ENCODE results near the gene MXI1.
"Not testable (repeated sequence)": the region's sequence is repeated elsewhere in the genome, so short reads cannot be mapped to it uniquely, and the experiment has no call there.

The MXI1 gene

DNA sequence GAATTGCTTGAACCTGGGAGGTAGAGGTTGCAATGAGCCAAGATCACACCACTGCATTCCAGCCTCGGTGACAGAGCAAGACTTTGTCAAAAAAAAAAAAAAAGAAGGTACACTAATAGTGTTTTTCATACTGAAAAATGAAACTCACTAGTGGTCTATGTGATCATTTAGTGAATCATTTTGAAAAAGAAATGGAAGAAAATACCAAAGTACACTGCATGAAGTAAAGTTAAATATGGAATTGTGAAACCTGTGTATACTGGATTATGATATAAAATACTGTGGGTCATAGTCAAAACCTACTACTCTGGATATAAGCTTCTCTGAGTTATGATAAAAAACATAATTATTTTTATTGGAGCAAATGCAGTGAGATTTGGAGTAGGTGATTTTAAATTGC is 42.1 kb downstream of the MXI1 start:
- H3K36me3 ChIP-seq (ENCODE audit: control insufficient read depth in 1 of 2, insufficient read depth in 2 of 2, low read length in 2 of 2); H3K9me3 ChIP-seq (ENCODE audit: control insufficient read depth in 1 of 2, low read length in 2 of 2); H3K27ac ChIP-seq (ENCODE audit: low read length); H3K4me1 ChIP-seq (ENCODE audit: control insufficient read depth in 1 of 2, insufficient read depth in 2 of 2, low read length in 2 of 2); H3K4me3 ChIP-seq (ENCODE audit: low read depth in 1 of 2, low read length in 2 of 2); H3K27me3 ChIP-seq (ENCODE audit: low read depth, low read length): not testable (repeated sequence)

DNA sequence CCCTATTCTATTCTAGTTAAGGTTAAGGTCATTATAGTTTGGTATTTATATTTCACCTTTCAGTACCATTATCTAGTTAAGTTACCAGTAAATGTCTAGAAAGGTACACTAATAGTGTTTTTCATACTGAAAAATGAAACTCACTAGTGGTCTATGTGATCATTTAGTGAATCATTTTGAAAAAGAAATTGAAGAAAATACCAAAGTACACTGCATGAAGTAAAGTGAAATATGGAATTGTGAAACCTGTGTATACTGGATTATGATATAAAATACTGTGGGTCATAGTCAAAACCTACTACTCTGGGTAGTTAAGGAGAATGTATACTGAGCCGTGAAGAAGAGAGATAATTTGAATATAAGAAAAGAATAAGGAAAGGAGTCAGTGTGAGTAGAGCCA is 44.0 kb downstream of the MXI1 start:
- H3K9me3 ChIP-seq (ENCODE audit: control insufficient read depth in 1 of 2, low read length in 2 of 2); H3K4me1 ChIP-seq (ENCODE audit: control insufficient read depth in 1 of 2, insufficient read depth in 2 of 2, low read length in 2 of 2); H3K27ac ChIP-seq (ENCODE audit: low read length); H3K36me3 ChIP-seq (ENCODE audit: control insufficient read depth in 1 of 2, insufficient read depth in 2 of 2, low read length in 2 of 2); H3K27me3 ChIP-seq (ENCODE audit: low read depth, low read length); H3K4me3 ChIP-seq (ENCODE audit: low read depth in 1 of 2, low read length in 2 of 2): not testable (repeated sequence)

DNA sequence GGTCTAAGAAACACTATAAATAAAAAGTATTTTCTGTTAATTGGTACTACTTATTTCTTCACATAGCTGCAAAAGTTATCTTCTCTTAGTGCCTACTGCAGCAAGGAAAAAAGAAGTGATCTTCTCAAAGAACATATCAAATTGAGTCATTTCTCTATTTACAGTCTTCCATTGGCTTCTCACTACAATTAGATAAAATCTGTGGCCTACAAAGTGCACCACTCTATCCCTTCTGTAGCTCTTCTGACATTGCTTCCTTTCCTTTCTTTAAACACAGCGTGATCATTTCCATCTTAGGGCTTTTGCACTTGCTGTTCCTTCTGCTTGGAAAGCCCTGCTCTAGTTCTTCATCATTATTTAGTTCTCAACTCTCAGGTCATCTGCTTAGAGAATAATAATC is 44.7 kb downstream of the MXI1 start:
- no peaks in the 10 kb centered on the region for H3K36me3 ChIP-seq (ENCODE audit: control insufficient read depth in 1 of 2, insufficient read depth in 2 of 2, low read length in 2 of 2)
- no peaks in the 10 kb centered on the region for H3K9me3 ChIP-seq (ENCODE audit: control insufficient read depth in 1 of 2, low read length in 2 of 2)
- no peak overlapping the region for H3K27ac ChIP-seq (ENCODE audit: low read length)
- H3K27me3 ChIP-seq (ENCODE audit: low read depth, low read length), result no peaks in the 10 kb centered on the region
- peaks cover 0 to 4% of the 10 kb centered on the region in 2 donors for H3K4me1 ChIP-seq (ENCODE audit: control insufficient read depth in 1 of 2, insufficient read depth in 2 of 2, low read length in 2 of 2)
- no peak overlapping the region for H3K4me3 ChIP-seq (ENCODE audit: low read depth in 1 of 2, low read length in 2 of 2)

- H3K4me3 ChIP-seq (ENCODE audit: low read depth in 1 of 2, low read length in 2 of 2), result no peak overlapping the region
- no peaks in the 10 kb centered on the region for H3K27me3 ChIP-seq (ENCODE audit: low read depth, low read length)
Measured at GRCh38 chr10:110254467-110254866, 47.1 kb downstream of the MXI1 start.

GRCh38 chr10:110258542-110258941 is 51.1 kb downstream of the MXI1 start:
- Histone ChIP-seq H3K4me1 (ENCODE audit: control insufficient read depth in 1 of 2, insufficient read depth in 2 of 2, low read length in 2 of 2) (peaks cover 0 to 10% of the 10 kb centered on the region in 2 donors), H3K36me3 (ENCODE audit: control insufficient read depth in 1 of 2, insufficient read depth in 2 of 2, low read length in 2 of 2) (no peaks in the 10 kb centered on the region), H3K27me3 (ENCODE audit: low read depth, low read length) (no peaks in the 10 kb centered on the region), H3K4me3 (ENCODE audit: low read depth in 1 of 2, low read length in 2 of 2) (no peak overlapping the region), H3K9me3 (ENCODE audit: control insufficient read depth in 1 of 2, low read length in 2 of 2) (no peaks in the 10 kb centered on the region), H3K27ac (ENCODE audit: low read length) (no peak overlapping the region)

More at GRCh38 chr10:110254467-110254866, 47.1 kb downstream of the MXI1 start:
- Histone ChIP-seq H3K4me1 (ENCODE audit: control insufficient read depth in 1 of 2, insufficient read depth in 2 of 2, low read length in 2 of 2) (peaks cover 0 to 4% of the 10 kb centered on the region in 2 donors), H3K27ac (ENCODE audit: low read length) (no peak overlapping the region), H3K36me3 (ENCODE audit: control insufficient read depth in 1 of 2, insufficient read depth in 2 of 2, low read length in 2 of 2) (no peaks in the 10 kb centered on the region), H3K9me3 (ENCODE audit: control insufficient read depth in 1 of 2, low read length in 2 of 2) (no peaks in the 10 kb centered on the region)

GRCh38 chr10:110259317-110259716 is 51.9 kb downstream of the MXI1 start:
- Histone ChIP-seq H3K36me3 (ENCODE audit: control insufficient read depth in 1 of 2, insufficient read depth in 2 of 2, low read length in 2 of 2) (no peaks in the 10 kb centered on the region), H3K27me3 (ENCODE audit: low read depth, low read length) (no peaks in the 10 kb centered on the region), H3K4me3 (ENCODE audit: low read depth in 1 of 2, low read length in 2 of 2) (no peak overlapping the region), H3K4me1 (ENCODE audit: control insufficient read depth in 1 of 2, insufficient read depth in 2 of 2, low read length in 2 of 2) (peaks cover 0 to 9% of the 10 kb centered on the region in 2 donors), H3K9me3 (ENCODE audit: control insufficient read depth in 1 of 2, low read length in 2 of 2) (no peaks in the 10 kb centered on the region), H3K27ac (ENCODE audit: low read length) (no peak overlapping the region)

- Histone ChIP-seq H3K27ac (ENCODE audit: low read length) (peak overlapping the region; percentile 74), H3K4me1 (ENCODE audit: control insufficient read depth in 1 of 2, insufficient read depth in 2 of 2, low read length in 2 of 2) (peaks cover 0 to 6% of the 10 kb centered on the region in 2 donors)
Measured at GRCh38 chr10:110260746-110261477, 53.5 kb downstream of the MXI1 start.

GRCh38 chr10:110263164-110263563 is 55.8 kb downstream of the MXI1 start:
- no peak overlapping the region for H3K4me3 ChIP-seq (ENCODE audit: low read depth in 1 of 2, low read length in 2 of 2)
- peak overlapping the region; percentile 19 for H3K27ac ChIP-seq (ENCODE audit: low read length)
- no peaks in the 10 kb centered on the region for H3K36me3 ChIP-seq (ENCODE audit: control insufficient read depth in 1 of 2, insufficient read depth in 2 of 2, low read length in 2 of 2)
- H3K9me3 ChIP-seq (ENCODE audit: control insufficient read depth in 1 of 2, low read length in 2 of 2), result no peaks in the 10 kb centered on the region
- no peaks in the 10 kb centered on the region for H3K27me3 ChIP-seq (ENCODE audit: low read depth, low read length)
- H3K4me1 ChIP-seq (ENCODE audit: control insufficient read depth in 1 of 2, insufficient read depth in 2 of 2, low read length in 2 of 2), result peaks cover 0 to 10% of the 10 kb centered on the region in 2 donors

More at GRCh38 chr10:110260746-110261477, 53.5 kb downstream of the MXI1 start:
- Histone ChIP-seq H3K27me3 (ENCODE audit: low read depth, low read length) (no peaks in the 10 kb centered on the region), H3K9me3 (ENCODE audit: control insufficient read depth in 1 of 2, low read length in 2 of 2) (no peaks in the 10 kb centered on the region), H3K4me3 (ENCODE audit: low read depth in 1 of 2, low read length in 2 of 2) (no peak overlapping the region), H3K36me3 (ENCODE audit: control insufficient read depth in 1 of 2, insufficient read depth in 2 of 2, low read length in 2 of 2) (no peaks in the 10 kb centered on the region)

DNA sequence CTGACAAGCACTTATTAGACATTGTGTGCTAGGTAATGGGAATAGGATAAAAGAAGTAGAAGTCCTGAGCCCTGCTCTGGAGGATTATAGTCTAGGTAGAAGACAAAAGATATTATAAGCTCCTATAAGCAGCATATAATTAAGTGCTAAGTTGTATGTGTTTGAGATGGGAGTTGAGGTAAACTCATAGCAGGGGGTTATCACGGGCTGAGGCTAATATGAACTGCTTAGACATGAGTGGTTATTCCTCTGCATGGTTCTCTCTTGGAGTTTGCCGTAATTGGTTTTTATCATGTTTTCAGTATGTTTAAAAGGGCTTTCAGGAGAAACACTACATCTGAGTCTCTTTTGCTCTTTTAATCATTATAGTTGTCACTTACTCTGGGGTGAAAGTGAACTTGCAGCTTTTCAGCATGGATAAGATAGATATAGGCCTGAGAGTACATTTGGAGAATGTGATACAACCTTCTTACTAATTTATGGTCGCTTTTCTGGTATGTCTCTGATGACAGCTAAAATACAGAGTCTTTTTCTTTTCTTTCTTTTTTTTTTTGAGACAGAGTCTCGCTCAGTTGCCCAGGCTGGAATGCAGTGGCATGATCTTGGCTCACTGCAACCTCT is 58.3 kb downstream of the MXI1 start:
- no peak overlapping the region for H3K27ac ChIP-seq (ENCODE audit: low read length)
- H3K9me3 ChIP-seq (ENCODE audit: control insufficient read depth in 1 of 2, low read length in 2 of 2), result no peaks in the 10 kb centered on the region
- no peak overlapping the region for H3K4me3 ChIP-seq (ENCODE audit: low read depth in 1 of 2, low read length in 2 of 2)
- no peaks in the 10 kb centered on the region for H3K27me3 ChIP-seq (ENCODE audit: low read depth, low read length)
- no peaks in the 10 kb centered on the region for H3K36me3 ChIP-seq (ENCODE audit: control insufficient read depth in 1 of 2, insufficient read depth in 2 of 2, low read length in 2 of 2)
- peaks cover 9 to 32% of the 10 kb centered on the region in 2 donors for H3K4me1 ChIP-seq (ENCODE audit: control insufficient read depth in 1 of 2, insufficient read depth in 2 of 2, low read length in 2 of 2)

DNA sequence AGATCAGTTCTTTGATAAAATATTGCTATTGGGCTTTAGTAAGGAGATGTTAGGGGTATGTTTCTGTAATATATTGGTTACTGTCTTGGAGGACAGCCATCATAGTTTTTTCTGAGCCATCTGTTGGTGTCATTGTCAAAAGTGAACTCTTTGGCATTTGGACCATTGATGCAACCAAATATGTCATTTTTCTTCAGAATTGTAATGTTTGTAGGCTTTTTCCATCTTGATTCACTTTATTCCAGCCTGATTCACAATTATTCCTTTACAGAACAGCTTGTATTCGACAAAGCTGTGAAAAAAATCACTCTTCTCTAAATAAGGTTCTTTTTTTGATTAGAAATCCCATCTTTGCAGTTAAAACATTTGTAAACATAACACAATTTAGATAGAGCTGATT is 59.9 kb downstream of the MXI1 start:
- no peak overlapping the region for H3K27ac ChIP-seq (ENCODE audit: low read length)
- peaks cover 9 to 32% of the 10 kb centered on the region in 2 donors for H3K4me1 ChIP-seq (ENCODE audit: control insufficient read depth in 1 of 2, insufficient read depth in 2 of 2, low read length in 2 of 2)

GRCh38 chr10:110268442-110268841 is 61.0 kb downstream of the MXI1 start:
- no peaks in the 10 kb centered on the region for H3K36me3 ChIP-seq (ENCODE audit: control insufficient read depth in 1 of 2, insufficient read depth in 2 of 2, low read length in 2 of 2)
- no peaks in the 10 kb centered on the region for H3K27me3 ChIP-seq (ENCODE audit: low read depth, low read length)
- H3K4me3 ChIP-seq (ENCODE audit: low read depth in 1 of 2, low read length in 2 of 2), result no peak overlapping the region
- no peaks in the 10 kb centered on the region for H3K9me3 ChIP-seq (ENCODE audit: control insufficient read depth in 1 of 2, low read length in 2 of 2)
- peaks cover 9 to 29% of the 10 kb centered on the region in 2 donors for H3K4me1 ChIP-seq (ENCODE audit: control insufficient read depth in 1 of 2, insufficient read depth in 2 of 2, low read length in 2 of 2)
- H3K27ac ChIP-seq (ENCODE audit: low read length), result no peak overlapping the region

More for the DNA sequence above, 59.9 kb downstream of the MXI1 start:
- Histone ChIP-seq H3K9me3 (ENCODE audit: control insufficient read depth in 1 of 2, low read length in 2 of 2) (no peaks in the 10 kb centered on the region), H3K36me3 (ENCODE audit: control insufficient read depth in 1 of 2, insufficient read depth in 2 of 2, low read length in 2 of 2) (no peaks in the 10 kb centered on the region), H3K4me3 (ENCODE audit: low read depth in 1 of 2, low read length in 2 of 2) (no peak overlapping the region), H3K27me3 (ENCODE audit: low read depth, low read length) (no peaks in the 10 kb centered on the region)

Data from muscle layer of duodenum (tissue), 2 donors.